Astrocyte (in vitro differentiated cells and primary cell): ENCODE results near the gene MRI1. TPM values are rescaled to one million over a fixed set of nuclear protein-coding genes. Genes with fewer than 3 reads are reported as not detected.

Experiments
- DNase-seq: peaks from one replicate; pipeline ENCODE4 v3.0.0-alpha.2; 2010; ENCODE audit warnings: low read depth
- FAIRE-seq: peaks from 2 replicates; lab custom pipeline; 2011; peaks lifted over from hg19 to GRCh38; lab: Jason Lieb, UNC
- H2AFZ ChIP-seq: 2 replicates; pipeline ENCODE4 v1.6.0; 2012; ENCODE audit warnings: low read depth, low read length, inconsistent platforms
- H3K27ac ChIP-seq: 2 replicates; pipeline ENCODE4 v1.5.1; 2011; ENCODE audit warnings: low read depth, low read length, inconsistent platforms
- H3K27me3 ChIP-seq: 2 replicates; pipeline ENCODE4 v1.6.0; 2011; ENCODE audit warnings: low read length, inconsistent platforms; ENCODE audit not compliant: insufficient read depth
- H3K36me3 ChIP-seq: 2 replicates; pipeline ENCODE4 v1.5.1; 2011; ENCODE audit warnings: low read length, inconsistent platforms; ENCODE audit not compliant: insufficient read depth
- H3K4me1 ChIP-seq: 2 replicates; pipeline ENCODE4 v1.5.1; 2011; ENCODE audit warnings: low read length, inconsistent platforms; ENCODE audit not compliant: insufficient read depth
- H3K4me2 ChIP-seq: 2 replicates; pipeline ENCODE4 v1.6.0; 2012; ENCODE audit warnings: low read length, inconsistent platforms
- H3K4me3 ChIP-seq: 2 replicates; pipeline ENCODE4 v1.5.1; 2011; ENCODE audit warnings: low read depth, mild to moderate bottlenecking, low read length, inconsistent platforms; ENCODE audit not compliant: insufficient read depth
- H3K79me2 ChIP-seq: 2 replicates; pipeline ENCODE4 v1.6.0; 2012; ENCODE audit warnings: mild to moderate bottlenecking, low read length, inconsistent platforms; ENCODE audit not compliant: insufficient read depth
- H3K9ac ChIP-seq: 2 replicates; pipeline ENCODE4 v1.6.0; 2012; ENCODE audit warnings: mild to moderate bottlenecking, low read length, inconsistent platforms
- H3K9me3 ChIP-seq: 2 replicates; pipeline ENCODE4 v1.5.1; 2012; ENCODE audit warnings: low read depth, mild to moderate bottlenecking, low read length, inconsistent platforms; ENCODE audit not compliant: insufficient read depth
- H4K20me1 ChIP-seq: 2 replicates; pipeline ENCODE4 v1.6.0; 2012; ENCODE audit warnings: low read length, inconsistent platforms; ENCODE audit not compliant: insufficient read depth
- H3K27ac Mint-ChIP-seq: one replicate; pipeline ENCODE4 v1.8.0; 2021; ENCODE audit warnings: mild to moderate bottlenecking, mixed read lengths; ENCODE audit not compliant: unreplicated experiment
- H3K27me3 Mint-ChIP-seq: one replicate; pipeline ENCODE4 v1.8.0; 2021; ENCODE audit warnings: low read depth, mixed read lengths; ENCODE audit not compliant: unreplicated experiment
- H3K36me3 Mint-ChIP-seq: one replicate; pipeline ENCODE4 v1.8.0; 2021; ENCODE audit warnings: low read depth, mixed read lengths; ENCODE audit not compliant: unreplicated experiment
- H3K4me1 Mint-ChIP-seq: one replicate; pipeline ENCODE4 v1.8.0; 2021; ENCODE audit warnings: low read depth, mixed read lengths; ENCODE audit not compliant: unreplicated experiment
- H3K4me3 Mint-ChIP-seq: one replicate; pipeline ENCODE4 v1.8.0; 2021; ENCODE audit warnings: mild to moderate bottlenecking, moderate library complexity, mixed read lengths; ENCODE audit not compliant: unreplicated experiment
- H3K9me3 Mint-ChIP-seq: one replicate; pipeline ENCODE4 v1.8.0; 2021; ENCODE audit warnings: mild to moderate bottlenecking, mixed read lengths; ENCODE audit not compliant: unreplicated experiment
- EZH2 ChIP-seq: IDR thresholded peaks from 2 replicates; pipeline ENCODE4 v1.6.1; 2012; ENCODE audit warnings: mild to moderate bottlenecking, low read length, inconsistent platforms; ENCODE audit not compliant: insufficient read depth
- total RNA-seq: library from RNA; stranded (reverse); gene quantifications from 2 replicates; pipeline ENCODE4 v1.2.1, GENCODE V29; 2021
- TF ChIP-seq, protein P1 (sequence below): IDR thresholded peaks from 2 replicates; pipeline ENCODE4 v1.5.1; 2011; ENCODE audit warnings: low read depth, mild to moderate bottlenecking, inconsistent platforms, low read length, moderate library complexity; ENCODE audit not compliant: insufficient read depth

MRI1 gene
- total RNA-seq, 1 donor from 2014 or later, result 26.6 TPM

DNA sequence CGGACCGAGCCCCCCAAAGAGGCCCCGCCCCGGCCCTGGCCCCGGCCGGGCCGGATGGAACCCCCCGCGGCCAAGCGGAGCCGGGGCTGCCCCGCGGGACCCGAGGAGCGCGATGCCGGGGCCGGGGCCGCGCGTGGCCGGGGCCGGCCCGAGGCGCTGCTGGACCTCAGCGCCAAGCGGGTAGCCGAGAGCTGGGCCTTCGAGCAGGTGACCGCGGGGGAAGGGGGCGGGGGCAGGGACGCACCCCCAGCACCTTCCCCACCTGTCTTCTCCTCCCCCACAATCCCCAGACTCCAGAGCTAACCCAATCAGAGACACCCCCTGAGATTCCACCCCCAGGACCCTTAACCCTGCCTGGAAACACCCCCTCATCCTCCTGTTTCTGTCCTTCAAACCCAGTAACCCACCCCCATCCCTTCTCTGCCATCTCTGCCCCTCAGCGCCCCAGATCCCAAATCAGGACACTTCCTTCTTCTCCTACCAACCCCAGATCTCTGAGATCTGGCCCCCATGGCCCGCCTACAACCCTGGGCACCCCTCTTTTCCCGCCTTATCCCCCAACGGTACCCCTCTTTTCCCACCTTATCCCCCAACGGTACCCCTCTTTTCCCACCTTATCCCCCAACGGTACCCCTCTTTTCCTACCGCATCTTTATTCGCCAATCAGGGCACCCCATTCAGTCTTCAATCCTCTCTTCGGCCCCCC is 31.4 kb downstream of the MRI1 start:
- H3K4me3 Mint-ChIP-seq, result peak overlapping the region; percentile 88
- peaks cover 2% of the 10 kb centered on the region for H3K36me3 Mint-ChIP-seq
- Histone ChIP-seq H3K36me3 (no peaks in the 10 kb centered on the region), H3K4me3 (peak overlapping the region; percentile 80), H3K27ac (peak overlapping the region; percentile 95), H3K9ac (peak overlapping the region; percentile 97), H3K9me3 (no peaks in the 10 kb centered on the region), H3K4me1 (peaks cover 32% of the 10 kb centered on the region), H3K27me3 (no peaks in the 10 kb centered on the region), H4K20me1 (peaks cover 6% of the 10 kb centered on the region), H2AFZ (no peak overlapping the region), H3K4me2 (peak overlapping the region; percentile 99), H3K79me2 (peaks cover 20% of the 10 kb centered on the region)
- no peak for DNase-seq
- H3K4me1 Mint-ChIP-seq, result peaks cover 11% of the 10 kb centered on the region
- H3K27ac Mint-ChIP-seq, result peak overlapping the region; percentile 62
- no peak for FAIRE-seq
- no peaks in the 10 kb centered on the region for H3K27me3 Mint-ChIP-seq
- H3K9me3 Mint-ChIP-seq, result no peaks in the 10 kb centered on the region
- TF ChIP-seq, protein P1, sequence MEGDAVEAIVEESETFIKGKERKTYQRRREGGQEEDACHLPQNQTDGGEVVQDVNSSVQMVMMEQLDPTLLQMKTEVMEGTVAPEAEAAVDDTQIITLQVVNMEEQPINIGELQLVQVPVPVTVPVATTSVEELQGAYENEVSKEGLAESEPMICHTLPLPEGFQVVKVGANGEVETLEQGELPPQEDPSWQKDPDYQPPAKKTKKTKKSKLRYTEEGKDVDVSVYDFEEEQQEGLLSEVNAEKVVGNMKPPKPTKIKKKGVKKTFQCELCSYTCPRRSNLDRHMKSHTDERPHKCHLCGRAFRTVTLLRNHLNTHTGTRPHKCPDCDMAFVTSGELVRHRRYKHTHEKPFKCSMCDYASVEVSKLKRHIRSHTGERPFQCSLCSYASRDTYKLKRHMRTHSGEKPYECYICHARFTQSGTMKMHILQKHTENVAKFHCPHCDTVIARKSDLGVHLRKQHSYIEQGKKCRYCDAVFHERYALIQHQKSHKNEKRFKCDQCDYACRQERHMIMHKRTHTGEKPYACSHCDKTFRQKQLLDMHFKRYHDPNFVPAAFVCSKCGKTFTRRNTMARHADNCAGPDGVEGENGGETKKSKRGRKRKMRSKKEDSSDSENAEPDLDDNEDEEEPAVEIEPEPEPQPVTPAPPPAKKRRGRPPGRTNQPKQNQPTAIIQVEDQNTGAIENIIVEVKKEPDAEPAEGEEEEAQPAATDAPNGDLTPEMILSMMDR, result no peak

DNA sequence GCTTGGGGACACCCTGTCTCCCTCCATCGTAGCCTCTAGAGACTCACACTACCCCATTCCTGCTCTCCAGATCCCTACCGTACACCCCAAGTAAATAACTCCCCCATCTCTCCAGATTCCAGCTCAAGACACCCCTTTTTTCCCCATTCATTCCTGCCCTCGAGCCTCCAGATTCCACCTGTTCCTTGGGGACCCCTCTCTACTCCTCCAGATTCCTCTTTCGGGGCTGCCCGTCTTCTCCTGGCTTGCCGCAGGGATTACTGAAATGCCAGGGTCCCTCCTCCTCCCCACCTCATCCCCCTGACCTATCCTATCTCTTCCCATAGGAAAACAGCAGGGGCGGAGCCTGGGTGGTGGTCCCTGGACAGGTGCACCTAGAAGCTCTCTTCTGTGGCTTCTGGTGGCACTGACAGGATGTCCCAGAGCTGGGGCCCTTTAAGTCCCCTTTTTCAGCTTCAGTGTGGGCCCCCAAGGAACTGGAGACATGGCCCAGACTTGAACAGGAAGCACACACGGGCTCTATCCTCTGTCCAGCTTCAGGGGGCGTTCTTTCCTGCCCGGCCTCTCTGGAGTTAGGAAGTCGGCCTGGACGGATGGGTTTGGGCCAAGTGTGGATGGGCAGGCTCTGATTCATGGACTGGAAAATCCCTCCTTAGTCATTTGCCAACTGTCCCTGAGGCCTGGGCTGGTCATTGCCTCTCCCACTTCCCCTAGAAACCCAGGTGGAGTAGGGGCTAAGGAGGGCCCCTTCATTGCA is 32.2 kb downstream of the MRI1 start:
- Mint-ChIP-seq H3K9me3 (no peaks in the 10 kb centered on the region), H3K27ac (peak overlapping the region; percentile 62), H3K27me3 (no peaks in the 10 kb centered on the region), H3K4me1 (peaks cover 11% of the 10 kb centered on the region), H3K4me3 (peak overlapping the region; percentile 88), H3K36me3 (peaks cover 7% of the 10 kb centered on the region)
- Histone ChIP-seq H3K9ac (peak overlapping the region; percentile 97), H3K9me3 (no peaks in the 10 kb centered on the region), H3K4me3 (peak overlapping the region; percentile 80), H4K20me1 (peaks cover 13% of the 10 kb centered on the region), H3K27ac (peak overlapping the region; percentile 95), H3K79me2 (peaks cover 20% of the 10 kb centered on the region), H3K4me1 (peaks cover 32% of the 10 kb centered on the region), H3K4me2 (peak overlapping the region; percentile 99), H2AFZ (no peak overlapping the region), H3K27me3 (no peaks in the 10 kb centered on the region), H3K36me3 (no peaks in the 10 kb centered on the region)
- TF ChIP-seq, protein P1, result peak; percentile 11
- TF ChIP-seq EZH2, result no peak
- DNase-seq, result peak; percentile 95
- no peak for FAIRE-seq
